IMR-90 (cell line): ENCODE data around the gene LRRC10B. TPM values are rescaled to one million over a fixed set of nuclear protein-coding genes. Genes with fewer than 3 reads are reported as not detected.

ENCODE experiments used
- ATAC-seq: fragments of 200-7000 bp; cut with Tn5 transposase; 2 replicates; pipeline ENCODE4 v1.9.1; 2020; ENCODE audit warnings: low read depth, mild to moderate bottlenecking, moderate library complexity
- BruUV-seq: library from RNA; stranded (reverse); fragments of 400-500 nt; replicated peaks from 2 replicates; lab custom pipeline; 2021; lab: Mats Ljungman, UMichigan
- CTCF ChIA-PET: fragments of 300-600 bp; formaldehyde crosslinking; extraction: SDS; loops from one replicate; lab custom pipeline; 2021; ENCODE audit warnings: antibody characterized with exemption; lab: Yijun Ruan, JAX
- POLR2A ChIA-PET: fragments of 300-600 bp; sonication (Branson Sonifier 250); formaldehyde crosslinking; loops from one replicate; lab custom pipeline; 2022; ENCODE audit warnings: antibody characterized with exemption; ENCODE audit not compliant: unreplicated experiment; lab: Charles Lee
- DNase-seq: peaks from one replicate; pipeline ENCODE4 v3.0.0; 2013
- H2AFZ ChIP-seq: replicated peaks from 2 replicates; pipeline ENCODE3; 2013; ENCODE audit warnings: low read length, mild to moderate bottlenecking; ENCODE audit not compliant: poor library complexity
- H2AK5ac ChIP-seq: 2 replicates; pipeline ENCODE4 v1.6.1; 2013; ENCODE audit warnings: low read depth, low read length, inconsistent platforms
- H2AK9ac ChIP-seq: replicated peaks from 2 replicates; pipeline ENCODE3; 2013; ENCODE audit warnings: mild to moderate bottlenecking, low read depth, low read length, moderate library complexity; ENCODE audit not compliant: poor library complexity
- H2BK120ac ChIP-seq: 2 replicates; pipeline ENCODE4 v1.6.1; 2013; ENCODE audit warnings: low read depth, low read length, inconsistent platforms
- H2BK15ac ChIP-seq: 3 replicates; pipeline ENCODE4 v1.6.1; 2013; ENCODE audit warnings: low read depth, low read length, inconsistent platforms
- H2BK20ac ChIP-seq: 2 replicates; pipeline ENCODE4 v1.6.1; 2013; ENCODE audit warnings: low read depth, mild to moderate bottlenecking, inconsistent platforms, low read length, moderate library complexity
- H2BK5ac ChIP-seq: 2 replicates; pipeline ENCODE4 v1.6.1; 2013; ENCODE audit warnings: mild to moderate bottlenecking, low read depth, low read length, inconsistent platforms; ENCODE audit not compliant: poor library complexity, severe bottlenecking
- H3K14ac ChIP-seq: replicated peaks from 2 replicates; pipeline ENCODE4 v1.6.1; 2013; ENCODE audit warnings: low read depth, low read length, inconsistent platforms
- H3K18ac ChIP-seq: 2 replicates; pipeline ENCODE4 v1.6.1; 2013; ENCODE audit warnings: low read depth, low read length, control low read depth
- H3K23ac ChIP-seq: 2 replicates; pipeline ENCODE4 v1.6.1; 2013; ENCODE audit warnings: low read depth, low read length, inconsistent platforms
- H3K27ac ChIP-seq: 2 replicates; pipeline ENCODE4 v1.5.1; 2013; ENCODE audit warnings: mild to moderate bottlenecking, control low read depth, low read length; ENCODE audit not compliant: insufficient read depth
- H3K27me3 ChIP-seq: 2 replicates; pipeline ENCODE4 v1.6.1; 2013; ENCODE audit warnings: low read length; ENCODE audit not compliant: control insufficient read depth, insufficient read depth
- H3K36me3 ChIP-seq: 2 replicates; pipeline ENCODE4 v1.6.1; 2013; ENCODE audit warnings: low read length, mixed read lengths; ENCODE audit not compliant: control insufficient read depth, insufficient read depth
- H3K4ac ChIP-seq: 2 replicates; pipeline ENCODE4 v1.6.1; 2013; ENCODE audit warnings: low read depth, low read length, inconsistent platforms
- H3K4me1 ChIP-seq: 2 replicates; pipeline ENCODE4 v1.6.1; 2013; ENCODE audit warnings: low read length, mixed read lengths; ENCODE audit not compliant: control insufficient read depth, insufficient read depth
- H3K4me2 ChIP-seq: 2 replicates; pipeline ENCODE4 v1.6.1; 2013; ENCODE audit warnings: low read depth, mild to moderate bottlenecking, control low read depth, low read length, moderate library complexity
- H3K4me3 ChIP-seq: 2 replicates; pipeline ENCODE4 v1.5.1; 2013; ENCODE audit warnings: low read depth, mild to moderate bottlenecking, control low read depth, low read length, moderate library complexity; ENCODE audit not compliant: insufficient read depth
- H3K56ac ChIP-seq: 2 replicates; pipeline ENCODE4 v1.6.1; 2013; ENCODE audit warnings: low read length, inconsistent platforms; ENCODE audit not compliant: insufficient read depth; ENCODE audit errors: extremely low read depth
- H3K79me1 ChIP-seq, 2 experiments: 2 replicates each; pipeline ENCODE4 v1.6.1; 2013; ENCODE audit warnings: low read length in 2 of 2, inconsistent platforms in 1 of 2, low read depth in 1 of 2
- H3K9ac ChIP-seq: 2 replicates; pipeline ENCODE4 v1.6.1; 2013; ENCODE audit warnings: low read depth, low read length, control low read depth
- H3K9me1 ChIP-seq: 2 replicates; pipeline ENCODE4 v1.6.1; 2013; ENCODE audit warnings: low read length, inconsistent platforms; ENCODE audit not compliant: insufficient read depth
- H3K9me3 ChIP-seq: 2 replicates; pipeline ENCODE4 v1.6.1; 2013; ENCODE audit warnings: low read length; ENCODE audit not compliant: control insufficient read depth, insufficient read depth
- H4K20me1 ChIP-seq: 2 replicates; pipeline ENCODE4 v1.6.1; 2013; ENCODE audit warnings: low read length, inconsistent platforms; ENCODE audit not compliant: insufficient read depth
- H4K5ac ChIP-seq: 2 replicates; pipeline ENCODE4 v1.6.1; 2013; ENCODE audit warnings: mild to moderate bottlenecking, low read depth, low read length, control low read depth
- H4K8ac ChIP-seq, 2 experiments: 2 replicates each; pipeline ENCODE4 v1.6.1; 2013; ENCODE audit warnings: low read depth in 2 of 2, low read length in 2 of 2, control low read depth in 1 of 2, inconsistent platforms in 1 of 2
- H4K91ac ChIP-seq: 2 replicates; pipeline ENCODE4 v1.6.1; 2013; ENCODE audit warnings: low read depth, low read length, inconsistent platforms; ENCODE audit not compliant: insufficient read depth
- BHLHE40 ChIP-seq: fragments of 150-350 bp; IDR thresholded peaks from 2 replicates; pipeline ENCODE4 v1.6.1; 2016; ENCODE audit warnings: mild to moderate bottlenecking, low read depth, low read length
- CEBPB ChIP-seq: IDR thresholded peaks from 2 replicates; pipeline ENCODE4 v1.6.1; 2012; ENCODE audit warnings: low read depth, low read length, improper control_type of control experiment
- CHD1 ChIP-seq: IDR thresholded peaks from 2 replicates; pipeline ENCODE4 v1.6.1; 2012; ENCODE audit warnings: low read depth, low read length, improper control_type of control experiment
- FOS ChIP-seq: fragments of 150-350 bp; IDR thresholded peaks from 2 replicates; pipeline ENCODE4 v1.6.1; 2016; ENCODE audit warnings: low read depth, low read length
- MAFK ChIP-seq: IDR thresholded peaks from 2 replicates; pipeline ENCODE4 v1.6.1; 2012; ENCODE audit warnings: low read depth, low read length, improper control_type of control experiment
- MAZ ChIP-seq: IDR thresholded peaks from 2 replicates; pipeline ENCODE4 v1.6.1; 2012; ENCODE audit warnings: low read depth, mild to moderate bottlenecking, low read length, improper control_type of control experiment, moderate library complexity, borderline replicate concordance
- MXI1 ChIP-seq: IDR thresholded peaks from 2 replicates; pipeline ENCODE4 v1.6.1; 2012; ENCODE audit warnings: low read depth, mild to moderate bottlenecking, low read length, moderate library complexity, borderline replicate concordance
- NFE2L2 ChIP-seq: fragments of 150-350 bp; IDR thresholded peaks from 2 replicates; pipeline ENCODE4 v1.6.1; 2016; ENCODE audit warnings: low read depth, mild to moderate bottlenecking, low read length
- POLR2A ChIP-seq: IDR thresholded peaks from 2 replicates; pipeline ENCODE4 v1.6.1; 2012; ENCODE audit warnings: mild to moderate bottlenecking, low read depth, low read length
- RAD21 ChIP-seq: IDR thresholded peaks from 2 replicates; pipeline ENCODE4 v1.6.1; 2012; ENCODE audit warnings: low read length, improper control_type of control experiment
- RCOR1 ChIP-seq: IDR thresholded peaks from 2 replicates; pipeline ENCODE4 v1.6.1; 2012; ENCODE audit warnings: mild to moderate bottlenecking, low read length, improper control_type of control experiment; ENCODE audit not compliant: insufficient replicate concordance
- RFX5 ChIP-seq: IDR thresholded peaks from 2 replicates; pipeline ENCODE4 v1.8.0; 2012; ENCODE audit warnings: low read depth, mild to moderate bottlenecking, low read length, moderate library complexity
- SMC3 ChIP-seq: fragments of 150-350 bp; IDR thresholded peaks from 2 replicates; pipeline ENCODE4 v1.6.1; 2016; ENCODE audit warnings: low read depth, mild to moderate bottlenecking, antibody characterized with exemption, low read length, moderate library complexity
- WGBS, 2 experiments: methylation state at CpG; one replicate each; pipeline versions ENCODE4 v1.1.5 to v1.1.7; 2013; ENCODE audit warnings: missing lambda C conversion rate in 2 of 2; ENCODE audit not compliant: insufficient read length in 1 of 2; ENCODE audit errors: extremely low coverage in 2 of 2; 5-methylcytosine and 5-hydroxymethylcytosine counted together
- dilution Hi-C: fragments of 300-500 bp; cut with HindIII; formaldehyde crosslinking; loops from one replicate; pipeline ENCODE4 v1.14.3; 2018; ENCODE audit warnings: low sequenced_read_pairs; ENCODE audit not compliant: unreplicated experiment
- in situ Hi-C: fragments of 300-500 bp; cut with MboI; formaldehyde crosslinking; loops from 3 replicates; pipeline ENCODE4 v1.14.3; 2019; ENCODE audit warnings: low sequenced_read_pairs, inconsistent platforms, mixed read lengths
- intact Hi-C: fragments of 100-400 bp; cut with micrococcal nuclease; formaldehyde crosslinking; loops from 2 replicates; pipeline ENCODE4 v1.10.0; 2022
- polyA plus RNA-seq, 3 experiments: library from polyadenylated mRNA; depleted of rRNA; stranded (reverse); fragments of >200 nt; gene quantifications; 2 replicates each; pipeline ENCODE4 v1.2.3, GENCODE V29; 2012; ENCODE audit warnings: low replicate concordance in 1 of 3
- total RNA-seq: library from RNA; depleted of rRNA; stranded (reverse); fragments of >200 nt; gene quantifications from 2 replicates; pipeline ENCODE4 v1.2.3, GENCODE V29; 2012
- TF ChIP-seq, protein P1 (sequence below): fragments of 150-350 bp; IDR thresholded peaks from 2 replicates; pipeline ENCODE4 v1.6.1; 2016; ENCODE audit warnings: low read depth, mild to moderate bottlenecking, low read length, moderate library complexity, borderline replicate concordance
- TF ChIP-seq, protein P2 (sequence below): conservative IDR thresholded peaks from 2 replicates; pipeline ENCODE4 v1.5.1; 2012; ENCODE audit warnings: mild to moderate bottlenecking, low read depth, low read length, improper control_type of control experiment
- TF ChIP-seq, protein P3 (sequence below): fragments of 150-350 bp; IDR thresholded peaks from 2 replicates; pipeline ENCODE4 v1.6.1; 2017; ENCODE audit warnings: mild to moderate bottlenecking, antibody characterized with exemption, low read length, low read depth

LRRC10B gene
- total and polyA plus RNA-seq, 2 of the 4 experiments (the other 2 are of a cell fraction): not detected

DNA sequence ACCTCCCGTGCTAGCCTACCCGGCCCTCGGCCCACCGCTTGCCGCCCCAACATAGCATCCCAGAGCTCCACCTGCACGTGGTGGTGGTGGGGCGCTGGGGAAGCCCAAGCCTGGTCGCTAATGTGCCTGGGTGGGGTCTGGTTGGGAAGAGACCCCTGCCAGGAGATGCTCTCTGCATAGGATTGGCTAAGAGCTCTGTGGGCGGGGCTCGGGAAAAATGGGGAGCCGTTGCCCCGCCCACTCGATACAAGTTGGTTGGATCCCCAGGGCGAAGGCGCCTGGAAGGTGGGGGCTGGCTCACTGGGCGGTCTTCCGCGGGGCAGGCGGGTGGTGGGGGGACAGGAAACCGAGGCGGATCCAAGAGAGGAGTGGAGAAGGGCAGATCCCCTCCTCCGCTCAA, 7.6 kb downstream of the LRRC10B start:
- H4K8ac ChIP-seq: no peak overlapping the region
- DNase-seq (no peak), ATAC-seq (no peak; the same call in 1 of the 2 replicates)
- dilution Hi-C loops (no loop called here), in situ Hi-C loops (loop anchor here (5.0 kb wide), 1 partner anchor 39 kb away; no protein-coding TSS in a partner anchor), intact Hi-C loops (loop anchor here (5.0 kb wide), 1 partner anchor 111 kb away; no protein-coding TSS in a partner anchor)
- TF ChIP-seq RAD21 (no peak), NFE2L2 (no peak), SMC3 (no peak), MAFK (no peak), CEBPB (no peak), MAZ (no peak), BHLHE40 (no peak), POLR2A (no peak), RCOR1 (no peak), MXI1 (no peak), CHD1 (no peak), FOS (no peak), RFX5 (no peak)
- TF ChIP-seq, protein P1, sequence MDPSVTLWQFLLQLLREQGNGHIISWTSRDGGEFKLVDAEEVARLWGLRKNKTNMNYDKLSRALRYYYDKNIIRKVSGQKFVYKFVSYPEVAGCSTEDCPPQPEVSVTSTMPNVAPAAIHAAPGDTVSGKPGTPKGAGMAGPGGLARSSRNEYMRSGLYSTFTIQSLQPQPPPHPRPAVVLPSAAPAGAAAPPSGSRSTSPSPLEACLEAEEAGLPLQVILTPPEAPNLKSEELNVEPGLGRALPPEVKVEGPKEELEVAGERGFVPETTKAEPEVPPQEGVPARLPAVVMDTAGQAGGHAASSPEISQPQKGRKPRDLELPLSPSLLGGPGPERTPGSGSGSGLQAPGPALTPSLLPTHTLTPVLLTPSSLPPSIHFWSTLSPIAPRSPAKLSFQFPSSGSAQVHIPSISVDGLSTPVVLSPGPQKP: no peak
- TF ChIP-seq, protein P2, sequence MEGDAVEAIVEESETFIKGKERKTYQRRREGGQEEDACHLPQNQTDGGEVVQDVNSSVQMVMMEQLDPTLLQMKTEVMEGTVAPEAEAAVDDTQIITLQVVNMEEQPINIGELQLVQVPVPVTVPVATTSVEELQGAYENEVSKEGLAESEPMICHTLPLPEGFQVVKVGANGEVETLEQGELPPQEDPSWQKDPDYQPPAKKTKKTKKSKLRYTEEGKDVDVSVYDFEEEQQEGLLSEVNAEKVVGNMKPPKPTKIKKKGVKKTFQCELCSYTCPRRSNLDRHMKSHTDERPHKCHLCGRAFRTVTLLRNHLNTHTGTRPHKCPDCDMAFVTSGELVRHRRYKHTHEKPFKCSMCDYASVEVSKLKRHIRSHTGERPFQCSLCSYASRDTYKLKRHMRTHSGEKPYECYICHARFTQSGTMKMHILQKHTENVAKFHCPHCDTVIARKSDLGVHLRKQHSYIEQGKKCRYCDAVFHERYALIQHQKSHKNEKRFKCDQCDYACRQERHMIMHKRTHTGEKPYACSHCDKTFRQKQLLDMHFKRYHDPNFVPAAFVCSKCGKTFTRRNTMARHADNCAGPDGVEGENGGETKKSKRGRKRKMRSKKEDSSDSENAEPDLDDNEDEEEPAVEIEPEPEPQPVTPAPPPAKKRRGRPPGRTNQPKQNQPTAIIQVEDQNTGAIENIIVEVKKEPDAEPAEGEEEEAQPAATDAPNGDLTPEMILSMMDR: no peak
- TF ChIP-seq, protein P3, sequence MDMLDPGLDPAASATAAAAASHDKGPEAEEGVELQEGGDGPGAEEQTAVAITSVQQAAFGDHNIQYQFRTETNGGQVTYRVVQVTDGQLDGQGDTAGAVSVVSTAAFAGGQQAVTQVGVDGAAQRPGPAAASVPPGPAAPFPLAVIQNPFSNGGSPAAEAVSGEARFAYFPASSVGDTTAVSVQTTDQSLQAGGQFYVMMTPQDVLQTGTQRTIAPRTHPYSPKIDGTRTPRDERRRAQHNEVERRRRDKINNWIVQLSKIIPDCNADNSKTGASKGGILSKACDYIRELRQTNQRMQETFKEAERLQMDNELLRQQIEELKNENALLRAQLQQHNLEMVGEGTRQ: no peak
- no peak overlapping the region for H3K56ac ChIP-seq
- CTCF ChIA-PET: interaction anchor here (0.6 to 3.0 kb wide), 11 partner anchors 13 to 121 kb away, joined by 3 to 26 read pairs (median 4); no protein-coding TSS in a partner anchor
- no peak overlapping the region; the same call in 1 of the 2 replicates for H3K4me2 ChIP-seq
- H3K23ac ChIP-seq: no peak overlapping the region
- no peak overlapping the region for H2AK5ac ChIP-seq
- H3K4me1 ChIP-seq: no peaks in the 10 kb centered on the region
- no peak overlapping the region for H3K9ac ChIP-seq
- BruUV-seq: no TSS peak
- H2BK15ac ChIP-seq: no peak overlapping the region
- no peaks in the 10 kb centered on the region for H3K79me1 ChIP-seq
- H4K20me1 ChIP-seq: peaks cover 7% of the 10 kb centered on the region; the same call in 1 of the 2 replicates
- no peaks in the 10 kb centered on the region for H3K36me3 ChIP-seq
- H2BK5ac ChIP-seq: no peak overlapping the region
- no peaks in the 10 kb centered on the region for H3K9me3 ChIP-seq
- no peak overlapping the region for H2AK9ac ChIP-seq
- no peak overlapping the region for H3K27ac ChIP-seq
- no peak overlapping the region for H3K4me3 ChIP-seq
- H4K5ac ChIP-seq: no peak overlapping the region
- no peak overlapping the region for H2BK20ac ChIP-seq
- H3K18ac ChIP-seq: no peak overlapping the region
- WGBS, 2 experiments: no CpG with 5 or more reads among the region's 22 CpGs
- no peak overlapping the region for H2AFZ ChIP-seq
- no peak overlapping the region for H4K91ac ChIP-seq
- no peak overlapping the region for H3K14ac ChIP-seq
- no peak overlapping the region for H3K4ac ChIP-seq
- H3K27me3 ChIP-seq: peaks cover 28% of the 10 kb centered on the region
- H2BK120ac ChIP-seq: no peak overlapping the region
- POLR2A ChIA-PET: no interaction called here
- H3K9me1 ChIP-seq: no peaks in the 10 kb centered on the region
